H9 (cell line): ENCODE measurements around the gene HS2ST1. TPM values are rescaled to one million over a fixed set of nuclear protein-coding genes. Genes with fewer than 3 reads are reported as not detected.

Source experiments
- DNase-seq: peaks from one replicate; pipeline ENCODE4 v3.0.0-alpha.2; 2017
- H2AFZ ChIP-seq: one replicate; pipeline ENCODE4 v1.6.1; 2013; ENCODE audit warnings: mild to moderate bottlenecking, low read length, control low read depth, moderate library complexity
- H2AK5ac ChIP-seq: 2 replicates; pipeline ENCODE4 v1.6.1; 2013; ENCODE audit warnings: low read length, control low read depth, mixed read lengths; ENCODE audit not compliant: insufficient read length
- H2BK120ac ChIP-seq: one replicate; pipeline ENCODE4 v1.6.1; 2013; ENCODE audit warnings: low read depth, mild to moderate bottlenecking, low read length, control low read depth, inconsistent platforms; ENCODE audit not compliant: poor library complexity, severe bottlenecking
- H2BK12ac ChIP-seq: 2 replicates; pipeline ENCODE4 v1.6.1; 2013; ENCODE audit warnings: low read length, control low read depth, mixed read lengths, low read depth; ENCODE audit not compliant: insufficient read length
- H2BK15ac ChIP-seq: 2 replicates; pipeline ENCODE4 v1.6.1; 2013; ENCODE audit warnings: low read depth, low read length, control low read depth
- H2BK20ac ChIP-seq: one replicate; pipeline ENCODE4 v1.6.1; 2013; ENCODE audit warnings: low read depth, mild to moderate bottlenecking, low read length, control low read depth, inconsistent platforms; ENCODE audit not compliant: poor library complexity, severe bottlenecking
- H2BK5ac ChIP-seq: 2 replicates; pipeline ENCODE4 v1.6.1; 2013; ENCODE audit warnings: low read length, control low read depth, mixed read lengths; ENCODE audit not compliant: insufficient read length
- H3K14ac ChIP-seq: 2 replicates; pipeline ENCODE4 v1.6.1; 2013; ENCODE audit warnings: low read length, control low read depth; ENCODE audit not compliant: insufficient read depth
- H3K18ac ChIP-seq: 2 replicates; pipeline ENCODE4 v1.6.1; 2013; ENCODE audit warnings: low read depth, mild to moderate bottlenecking, mixed read lengths, low read length, control low read depth; ENCODE audit not compliant: insufficient read length
- H3K23ac ChIP-seq: 2 replicates; pipeline ENCODE4 v1.6.1; 2013; ENCODE audit warnings: low read length, control low read depth, mixed read lengths, low read depth; ENCODE audit not compliant: insufficient read length
- H3K23me2 ChIP-seq: 2 replicates; pipeline ENCODE4 v1.6.1; 2013; ENCODE audit warnings: low read depth, mild to moderate bottlenecking, mixed read lengths, low read length, control low read depth; ENCODE audit not compliant: insufficient read length, poor library complexity, severe bottlenecking
- H3K27ac ChIP-seq: 2 replicates; pipeline ENCODE4 v1.5.1; 2013; ENCODE audit warnings: low read length, control low read depth, mixed read lengths, low read depth; ENCODE audit not compliant: insufficient read length
- H3K27me3 ChIP-seq: 2 replicates; pipeline ENCODE4 v1.6.1; 2013; ENCODE audit warnings: low read length, control low read depth, inconsistent platforms; ENCODE audit not compliant: insufficient read depth
- H3K4ac ChIP-seq: 2 replicates; pipeline ENCODE4 v1.6.1; 2013; ENCODE audit warnings: low read depth, mild to moderate bottlenecking, control low read depth, inconsistent platforms, low read length, moderate library complexity
- H3K4me1 ChIP-seq: 2 replicates; pipeline ENCODE4 v1.6.1; 2013; ENCODE audit warnings: low read length, control low read depth, inconsistent platforms; ENCODE audit not compliant: insufficient read depth
- H3K4me2 ChIP-seq: 2 replicates; pipeline ENCODE4 v1.6.1; 2013; ENCODE audit warnings: low read length, control low read depth, mixed read lengths; ENCODE audit not compliant: insufficient read length, insufficient read depth
- H3K56ac ChIP-seq: 2 replicates; pipeline ENCODE4 v1.6.1; 2013; ENCODE audit warnings: low read depth, mild to moderate bottlenecking, mixed read lengths, low read length, control low read depth; ENCODE audit not compliant: insufficient read length
- H3K79me1 ChIP-seq: 2 replicates; pipeline ENCODE4 v1.6.1; 2013; ENCODE audit warnings: low read depth, mild to moderate bottlenecking, moderate library complexity, low read length, control low read depth, inconsistent platforms; ENCODE audit not compliant: insufficient read depth, poor library complexity, severe bottlenecking
- H3K79me2 ChIP-seq: 2 replicates; pipeline ENCODE4 v1.6.1; 2013; ENCODE audit warnings: low read length, control low read depth, inconsistent platforms; ENCODE audit not compliant: insufficient read depth
- H3K9ac ChIP-seq: 2 replicates; pipeline ENCODE4 v1.6.1; 2013; ENCODE audit warnings: low read length, control low read depth, mixed read lengths; ENCODE audit not compliant: insufficient read length; ENCODE audit errors: extremely low read depth
- H3K9me3 ChIP-seq: one replicate; pipeline ENCODE4 v1.6.1; 2013; ENCODE audit warnings: low read depth, low read length, inconsistent platforms; ENCODE audit not compliant: control insufficient read depth
- H3T11ph ChIP-seq: one replicate; pipeline ENCODE4 v1.6.1; 2013; ENCODE audit warnings: mild to moderate bottlenecking, low read length, control low read depth, inconsistent platforms
- H4K20me1 ChIP-seq: one replicate; pipeline ENCODE4 v1.6.1; 2013; ENCODE audit not compliant: control insufficient read depth, insufficient read length, insufficient read depth
- H4K5ac ChIP-seq: 2 replicates; pipeline ENCODE4 v1.6.1; 2013; ENCODE audit warnings: low read depth, mild to moderate bottlenecking, mixed read lengths, low read length, control low read depth; ENCODE audit not compliant: insufficient read length
- H4K8ac ChIP-seq: replicated peaks from 2 replicates; pipeline ENCODE4 v1.6.1; 2013; ENCODE audit warnings: low read length, control low read depth, mixed read lengths, low read depth; ENCODE audit not compliant: insufficient read length
- H4K91ac ChIP-seq: 2 replicates; pipeline ENCODE4 v1.6.1; 2013; ENCODE audit warnings: low read depth, mild to moderate bottlenecking, moderate library complexity, mixed read lengths, low read length, control low read depth; ENCODE audit not compliant: insufficient read length
- H3K27ac Mint-ChIP-seq, 3 experiments: 2 replicates in 2 of 3; 3 replicates in 1 of 3; pipeline ENCODE4 v1.8.0; 2020 to 2021; ENCODE audit warnings: mixed read lengths in 3 of 3, mild to moderate bottlenecking in 1 of 3, moderate library complexity in 1 of 3
- H3K27me3 Mint-ChIP-seq: 2 replicates; pipeline ENCODE4 v1.8.0; 2021; ENCODE audit warnings: low read depth, mild to moderate bottlenecking, moderate library complexity, mixed read lengths
- H3K36me3 Mint-ChIP-seq, 3 experiments: 2 replicates in 2 of 3; 3 replicates in 1 of 3; pipeline ENCODE4 v1.8.0; 2020 to 2021; ENCODE audit warnings: low read depth in 3 of 3, mixed read lengths in 3 of 3; ENCODE audit not compliant: insufficient read depth in 1 of 3
- H3K4me1 Mint-ChIP-seq, 2 experiments: 2 replicates each; pipeline ENCODE4 v1.8.0; 2020; ENCODE audit warnings: mixed read lengths in 2 of 2
- H3K4me3 Mint-ChIP-seq, 2 experiments: 2 replicates in 1 of 2; 3 replicates in 1 of 2; pipeline ENCODE4 v1.8.0; 2020 to 2021; ENCODE audit warnings: mild to moderate bottlenecking in 2 of 2, mixed read lengths in 2 of 2, moderate library complexity in 1 of 2
- H3K9me3 Mint-ChIP-seq, 2 experiments: 2 replicates in 1 of 2; 3 replicates in 1 of 2; pipeline ENCODE4 v1.8.0; 2020; ENCODE audit warnings: mild to moderate bottlenecking in 2 of 2, mixed read lengths in 2 of 2, moderate library complexity in 1 of 2
- CTCF ChIP-seq: fragments of 200-600 bp; sonication (generic); conservative IDR thresholded peaks from 3 replicates; pipeline ENCODE4 v1.8.0; 2021; ENCODE audit warnings: antibody characterized with exemption, mild to moderate bottlenecking
- WGBS: extraction: QIAGEN DNeasy Blood & Tissue Kit; methylation state at CpG from one replicate; pipeline ENCODE4 v1.1.7; 2013; ENCODE audit warnings: missing lambda C conversion rate, low lambda C conversion rate, mixed read lengths; ENCODE audit not compliant: insufficient read length; ENCODE audit errors: extremely low coverage; 5-methylcytosine and 5-hydroxymethylcytosine counted together
- total RNA-seq: library from RNA; stranded (reverse); gene quantifications from 2 replicates; pipeline ENCODE4 v1.2.1, GENCODE V29; 2021

Gene HS2ST1
- total RNA-seq, 1 experiment from 2014 or later, result 20.1 TPM

GRCh38 chr1:87108814-87109411 lies 194.5 kb downstream of the HS2ST1 start:
- Histone ChIP-seq H2AK5ac (no peak overlapping the region), H3T11ph (no peak overlapping the region), H2BK15ac (no peak overlapping the region), H3K23ac (no peak overlapping the region), H3K14ac (no peak overlapping the region), H3K23me2 (no peaks in the 10 kb centered on the region), H3K4me1 (no peaks in the 10 kb centered on the region), H3K4ac (no peak overlapping the region), H3K79me1 (no peaks in the 10 kb centered on the region), H3K9ac (no peak overlapping the region), H2AFZ (no peak overlapping the region), H4K5ac (no peak overlapping the region), H3K4me2 (no peak overlapping the region), H4K8ac (no peak overlapping the region), H3K56ac (no peak overlapping the region), H3K18ac (no peak overlapping the region), H2BK20ac (no peak overlapping the region), H2BK12ac (no peak overlapping the region), H3K9me3 (no peaks in the 10 kb centered on the region), H2BK5ac (no peak overlapping the region), H3K27me3 (no peaks in the 10 kb centered on the region), H4K91ac (no peak overlapping the region), H2BK120ac (no peak overlapping the region), H4K20me1 (no peaks in the 10 kb centered on the region), H3K27ac (no peak overlapping the region), H3K79me2 (no peaks in the 10 kb centered on the region)
- no CpG with 5 or more reads among the region's 1 CpG for WGBS
- Mint-ChIP-seq H3K4me1 (peaks cover 7 to 11% of the 10 kb centered on the region in 2 experiments), H3K27me3 (no peaks in the 10 kb centered on the region), H3K9me3 (no peaks in the 10 kb centered on the region), H3K27ac (no peak overlapping the region), H3K36me3 (no peaks in the 10 kb centered on the region; a peak in 1 of 7 replicates), H3K4me3 (no peak overlapping the region)
- TF ChIP-seq CTCF, result no peak
- no peak for DNase-seq
